GM23338 (cell line): ENCODE measurements around the gene DOCK4. TPM values are rescaled to one million over a fixed set of nuclear protein-coding genes. Genes with fewer than 3 reads are reported as not detected.
A peak's percentile ranks its signal among the peaks of the same experiment; 100 is the strongest.

Experiments used
- ATAC-seq: fragments of 200-7000 bp; cut with Tn5 transposase; 3 replicates; pipeline ENCODE4 v1.9.1; 2020
- DNase-seq: peaks from one replicate; pipeline ENCODE4 v3.0.0-alpha.2; 2015; ENCODE audit warnings: low spot score
- H2AFZ ChIP-seq: fragments of 200-600 bp; sonication (generic); 2 replicates; pipeline ENCODE4 v1.8.0; 2016; ENCODE audit warnings: antibody characterized with exemption, mild to moderate bottlenecking, moderate library complexity
- H3F3A ChIP-seq: fragments of 200-600 bp; sonication (generic); replicated peaks from 2 replicates; pipeline ENCODE4 v1.8.0; 2017; ENCODE audit warnings: antibody characterized with exemption, mixed run types, low read depth
- H3K27ac ChIP-seq: fragments of 200-600 bp; sonication (generic); 2 replicates; pipeline ENCODE4 v1.6.1; 2016; ENCODE audit warnings: low read depth
- H3K27me3 ChIP-seq: fragments of 200-600 bp; sonication (generic); 2 replicates; pipeline ENCODE4 v1.8.0; 2016; ENCODE audit warnings: mild to moderate bottlenecking, mixed run types, moderate library complexity; ENCODE audit not compliant: insufficient read depth
- H3K36me3 ChIP-seq: fragments of 200-600 bp; sonication (generic); 2 replicates; pipeline ENCODE4 v1.8.0; 2016; ENCODE audit warnings: mild to moderate bottlenecking; ENCODE audit not compliant: insufficient read depth
- H3K4me1 ChIP-seq: fragments of 200-600 bp; sonication (generic); 2 replicates; pipeline ENCODE4 v1.8.0; 2016; ENCODE audit warnings: mild to moderate bottlenecking, moderate library complexity; ENCODE audit not compliant: insufficient read depth
- H3K4me2 ChIP-seq: fragments of 200-600 bp; sonication (generic); 2 replicates; pipeline ENCODE4 v1.7.1; 2017; ENCODE audit warnings: mixed run types
- H3K4me3 ChIP-seq: fragments of 200-600 bp; sonication (generic); 2 replicates; pipeline ENCODE4 v1.6.1; 2016; ENCODE audit warnings: mixed run types
- H3K79me2 ChIP-seq: fragments of 200-600 bp; sonication (generic); replicated peaks from 2 replicates; pipeline ENCODE4 v1.8.0; 2017; ENCODE audit warnings: mild to moderate bottlenecking; ENCODE audit not compliant: insufficient read depth
- H3K9me2 ChIP-seq: fragments of 200-600 bp; sonication (generic); 2 replicates; pipeline ENCODE4 v1.8.0; 2017; ENCODE audit not compliant: insufficient read depth
- H4K20me1 ChIP-seq: fragments of 200-600 bp; sonication (generic); replicated peaks from 2 replicates; pipeline ENCODE4 v1.8.0; 2017; ENCODE audit warnings: mild to moderate bottlenecking; ENCODE audit not compliant: insufficient read depth
- H3K27ac Mint-ChIP-seq: 2 replicates; pipeline ENCODE4 v1.8.0; 2020; ENCODE audit warnings: inconsistent platforms, mild to moderate bottlenecking, moderate library complexity, mixed read lengths
- H3K27me3 Mint-ChIP-seq: 3 replicates; pipeline ENCODE4 v1.8.0; 2022; ENCODE audit warnings: low read depth, mild to moderate bottlenecking, moderate library complexity, mixed read lengths, inconsistent platforms; ENCODE audit not compliant: insufficient read depth, poor library complexity
- H3K36me3 Mint-ChIP-seq: 3 replicates; pipeline ENCODE4 v1.8.0; 2021; ENCODE audit warnings: low read depth, mild to moderate bottlenecking, inconsistent platforms, moderate library complexity, mixed read lengths
- H3K4me1 Mint-ChIP-seq: 3 replicates; pipeline ENCODE4 v1.8.0; 2020; ENCODE audit warnings: mild to moderate bottlenecking, inconsistent platforms, mixed read lengths
- H3K4me3 Mint-ChIP-seq: 3 replicates; pipeline ENCODE4 v1.8.0; 2021; ENCODE audit warnings: moderate library complexity, mild to moderate bottlenecking, inconsistent platforms, mixed read lengths
- H3K9me3 Mint-ChIP-seq: 3 replicates; pipeline ENCODE4 v1.8.0; 2020; ENCODE audit warnings: moderate library complexity, mild to moderate bottlenecking, inconsistent platforms, mixed read lengths
- CTCF ChIP-seq, 2 experiments: fragments of 200-600 bp in 1 of 2; sonication (generic) in 1 of 2; conservative IDR thresholded peaks; 2 replicates each; pipeline versions ENCODE4 v1.5.1 to v1.6.1; 2016 to 2017; ENCODE audit warnings: antibody characterized with exemption in 2 of 2, low read depth in 2 of 2, mild to moderate bottlenecking in 2 of 2, moderate library complexity in 1 of 2
- EZH2 ChIP-seq: fragments of 200-600 bp; sonication (generic); IDR thresholded peaks from one replicate; pipeline ENCODE4 v1.8.0; 2017; ENCODE audit warnings: antibody characterized with exemption, mild to moderate bottlenecking, low read depth; ENCODE audit not compliant: unreplicated experiment
- EZH2phosphoT487 ChIP-seq: fragments of 200-600 bp; sonication (generic); IDR thresholded peaks from one replicate; pipeline ENCODE4 v1.8.1; 2018; ENCODE audit warnings: antibody characterized with exemption; ENCODE audit not compliant: unreplicated experiment
- NANOG ChIP-seq: IDR thresholded peaks from 2 replicates; pipeline ENCODE4 v1.6.1; 2016; ENCODE audit warnings: antibody characterized with exemption, borderline replicate concordance
- STAT1 ChIP-seq: IDR thresholded peaks from one replicate; pipeline ENCODE4 v1.6.1; 2016; ENCODE audit warnings: antibody characterized with exemption; ENCODE audit not compliant: unreplicated experiment
- ZNF114 ChIP-seq: fragments of 250-450 bp; sonication (Bioruptor Pico); IDR thresholded peaks from 2 replicates; pipeline ENCODE4 v1.5.0; 2020; ENCODE audit warnings: mild to moderate bottlenecking, moderate library complexity
- ZNF462 ChIP-seq: fragments of 250-450 bp; sonication (Bioruptor Pico); IDR thresholded peaks from 2 replicates; pipeline ENCODE4 v1.5.0; 2020; ENCODE audit warnings: mild to moderate bottlenecking, moderate library complexity
- polyA plus RNA-seq: library from polyadenylated mRNA; unstranded; fragments of >200 nt; fragmentation: Nextera tagmentation; extraction: Ambion mirVana; gene quantifications from 2 replicates; pipeline ENCODE4 v1.2.1, GENCODE V29; 2016
- total RNA-seq: library from RNA; depleted of rRNA; stranded (reverse); fragments of >200 nt; shearing (Covaris generic); gene quantifications from 2 replicates; pipeline ENCODE4 v1.2.3, GENCODE V29; 2014

DOCK4 gene
- total and polyA plus RNA-seq, 2 experiments from 2014 or later, result 6.3 to 33.8 TPM

GRCh38 chr7:111785076-111785475 is 421.1 kb downstream of the DOCK4 start:
- H3K36me3 Mint-ChIP-seq, result peaks cover 12% of the 10 kb centered on the region; the same call in 2 of the 3 replicates
- no peaks in the 10 kb centered on the region for H3K27me3 ChIP-seq
- peak overlapping the region; percentile 40 for H3K4me2 ChIP-seq
- H3K27ac Mint-ChIP-seq, result peak overlapping the region; percentile 82
- H2AFZ ChIP-seq, result no peak overlapping the region
- TF ChIP-seq STAT1, result no peak
- TF ChIP-seq EZH2, result no peak
- H3F3A ChIP-seq, result no peaks in the 10 kb centered on the region
- no peaks in the 10 kb centered on the region for H3K36me3 ChIP-seq
- H3K4me3 ChIP-seq, result no peak overlapping the region
- ATAC-seq, result peak; percentile 42
- peaks cover 1% of the 10 kb centered on the region for H3K27me3 Mint-ChIP-seq
- H3K4me1 Mint-ChIP-seq, result peaks cover 38% of the 10 kb centered on the region
- peaks cover 23% of the 10 kb centered on the region for H3K4me1 ChIP-seq
- H3K27ac ChIP-seq, result peak overlapping the region; percentile 64
- no peaks in the 10 kb centered on the region for H4K20me1 ChIP-seq
- no peaks in the 10 kb centered on the region; the same call in 1 of the 2 replicates for H3K9me2 ChIP-seq
- H3K4me3 Mint-ChIP-seq, result peak overlapping the region; percentile 6; the same call in 2 of the 3 replicates
- H3K79me2 ChIP-seq, result no peaks in the 10 kb centered on the region
- DNase-seq, result peak; percentile 25
- H3K9me3 Mint-ChIP-seq, result no peaks in the 10 kb centered on the region

GRCh38 chr7:111784296-111784695 is 421.9 kb downstream of the DOCK4 start:
- H3K4me1 ChIP-seq, result peaks cover 23% of the 10 kb centered on the region
- H3K27me3 Mint-ChIP-seq, result peaks cover 1% of the 10 kb centered on the region
- no peaks in the 10 kb centered on the region for H3F3A ChIP-seq
- H3K9me3 Mint-ChIP-seq, result no peaks in the 10 kb centered on the region
- no peak overlapping the region for H3K27ac ChIP-seq
- H3K27ac Mint-ChIP-seq, result peak overlapping the region; percentile 36
- peaks cover 17% of the 10 kb centered on the region; the same call in 2 of the 3 replicates for H3K36me3 Mint-ChIP-seq
- H3K36me3 ChIP-seq, result no peaks in the 10 kb centered on the region
- H3K4me2 ChIP-seq, result 0 out of 2 replicates have a peak overlapping the region, but pooled peaks have one; percentile 40
- H3K4me3 ChIP-seq, result no peak overlapping the region
- H3K79me2 ChIP-seq, result no peaks in the 10 kb centered on the region
- no peak for TF ChIP-seq ZNF114 (CRISPR knock-in tag)
- no peak for TF ChIP-seq ZNF462 (CRISPR knock-in tag)
- TF ChIP-seq EZH2phosphoT487, result no peak
- no peak for TF ChIP-seq NANOG
- TF ChIP-seq CTCF (conservative IDR thresholded peaks at IDR 0.05; ENCODE audit: low read depth in 2 of 2), result no peak
- no peak for TF ChIP-seq EZH2
- DNase-seq (no peak), ATAC-seq (no peak)
- H2AFZ ChIP-seq, result no peak overlapping the region
- H4K20me1 ChIP-seq, result no peaks in the 10 kb centered on the region
- H3K4me3 Mint-ChIP-seq, result no peak overlapping the region
- H3K4me1 Mint-ChIP-seq, result peaks cover 38% of the 10 kb centered on the region
- H3K9me2 ChIP-seq, result no peaks in the 10 kb centered on the region
- no peaks in the 10 kb centered on the region for H3K27me3 ChIP-seq
